Stimulated activated CD8-positive, alpha-beta memory T cell treated with anti-CD3 and anti-CD28 coated beads, Interleukin-2, amount 100 ng/mL, for 1 hour (primary cell): Measurements from ENCODE around the gene SMCO2.

Experiments used
- DNase-seq, 2 donors: peaks; one replicate each; pipeline ENCODE4 v3.0.0-alpha.2; 2020; ENCODE audit warnings: low read depth in 2 of 2

SMCO2 gene

DNA sequence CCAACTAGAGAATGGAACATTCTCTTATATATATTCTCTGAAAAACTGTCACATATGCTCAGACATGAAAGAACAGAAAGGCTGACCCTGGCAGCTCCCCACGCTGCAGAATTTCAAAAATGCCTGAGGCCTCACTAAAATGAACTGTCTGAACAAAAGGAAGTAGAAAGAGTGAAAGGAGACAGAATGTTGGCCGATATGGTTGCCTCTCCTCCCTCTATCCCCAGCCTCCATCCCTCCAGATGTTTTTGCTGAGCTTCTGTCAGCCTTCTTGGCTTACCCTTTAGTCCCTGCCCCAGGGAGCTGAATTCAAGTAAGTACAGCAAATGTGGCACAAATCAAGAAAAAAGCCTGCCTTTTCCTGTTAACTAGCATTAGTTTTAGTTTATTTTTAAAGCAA, 6.9 kb downstream of the SMCO2 start:
- DNase-seq = no peak

DNA sequence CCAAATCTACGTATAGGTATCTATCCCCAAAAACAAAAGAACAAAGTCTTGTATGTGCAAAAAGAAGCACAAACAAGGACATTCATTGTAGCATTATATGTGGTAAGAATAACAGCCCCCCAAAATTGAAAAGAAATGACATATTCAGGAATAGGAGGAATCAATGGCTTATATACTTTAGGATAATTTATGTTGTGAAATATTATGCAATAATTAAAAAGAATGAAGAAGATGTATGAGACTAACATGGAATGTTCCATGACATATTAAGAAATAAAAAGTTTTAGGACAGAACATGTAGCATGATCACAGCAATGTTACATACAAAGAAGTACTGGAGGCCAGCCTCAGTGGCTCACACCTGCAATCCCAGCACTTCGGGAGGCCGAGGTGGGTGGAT, 9.1 kb downstream of the SMCO2 start:
- DNase-seq = no peak

DNA sequence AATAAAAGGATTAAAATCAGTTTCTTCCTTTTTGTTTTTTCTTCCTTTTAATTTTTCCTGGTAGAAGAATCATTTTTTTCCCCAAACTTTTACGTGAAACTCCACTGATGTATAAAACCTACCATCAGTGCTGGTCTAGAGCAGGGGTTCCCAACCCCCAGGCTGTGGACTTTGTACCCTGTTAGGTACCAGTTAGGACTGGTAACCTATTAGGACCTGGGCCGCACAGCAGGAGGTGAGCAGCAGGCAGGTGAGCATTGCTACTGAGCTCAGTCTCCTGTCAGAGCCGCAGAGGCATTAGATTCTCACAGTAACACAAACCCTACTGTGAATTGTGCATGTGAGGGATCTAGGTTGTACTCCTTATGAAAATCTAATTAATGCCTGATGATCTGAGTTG, 10.1 kb downstream of the SMCO2 start:
- DNase-seq = no peak

DNA sequence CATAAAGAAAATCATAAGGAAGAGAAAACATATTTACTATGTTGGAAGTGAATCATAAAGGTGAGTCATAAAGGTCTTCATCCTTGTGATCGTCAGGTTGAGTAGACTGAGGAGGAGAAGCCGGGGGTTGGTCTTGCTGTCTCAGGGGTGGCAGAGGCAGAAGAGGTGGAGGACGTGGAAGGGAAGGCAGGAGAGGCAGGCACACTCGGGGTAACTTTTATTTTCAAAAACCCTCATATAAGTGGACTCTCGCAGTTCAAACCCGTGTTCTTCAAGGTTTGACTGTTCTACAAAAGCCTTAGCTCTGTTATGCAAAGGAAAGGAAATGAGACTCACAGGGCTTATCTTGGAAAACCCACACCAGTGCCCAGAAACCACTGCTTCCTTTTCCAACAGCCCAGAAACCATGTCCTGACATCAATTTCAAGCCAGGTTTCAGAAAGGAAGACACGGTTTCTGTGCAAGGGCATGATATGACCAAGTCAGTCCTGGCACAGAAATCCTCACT, 14.0 kb downstream of the SMCO2 start:
- no peak for DNase-seq

DNA sequence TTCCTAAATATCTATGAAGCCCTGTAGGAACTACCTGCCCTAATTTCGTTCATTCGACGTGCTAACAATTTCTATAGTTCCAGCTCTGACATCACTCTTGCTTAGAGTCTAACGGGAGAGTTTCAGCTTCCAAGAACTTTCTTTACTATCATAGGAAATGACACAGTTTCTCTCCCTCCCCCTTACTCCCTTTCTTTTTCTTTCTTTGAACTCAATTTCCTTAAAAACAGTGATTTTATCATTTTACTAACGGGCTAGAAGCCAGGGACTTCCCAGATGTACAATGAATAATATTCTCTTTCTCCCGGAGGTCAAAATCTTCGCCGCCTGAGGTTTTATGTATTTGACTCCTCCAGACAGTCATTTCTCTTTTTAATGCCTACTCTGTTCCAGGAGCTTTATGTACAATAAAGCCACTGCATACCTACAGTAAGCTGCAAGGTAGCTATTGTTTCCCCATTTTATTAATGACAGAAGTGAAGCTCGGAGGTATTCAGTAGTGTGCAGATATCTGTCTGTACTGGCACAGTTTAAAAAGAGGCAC, 15.7 kb downstream of the SMCO2 start:
- DNase-seq = no peak

DNA sequence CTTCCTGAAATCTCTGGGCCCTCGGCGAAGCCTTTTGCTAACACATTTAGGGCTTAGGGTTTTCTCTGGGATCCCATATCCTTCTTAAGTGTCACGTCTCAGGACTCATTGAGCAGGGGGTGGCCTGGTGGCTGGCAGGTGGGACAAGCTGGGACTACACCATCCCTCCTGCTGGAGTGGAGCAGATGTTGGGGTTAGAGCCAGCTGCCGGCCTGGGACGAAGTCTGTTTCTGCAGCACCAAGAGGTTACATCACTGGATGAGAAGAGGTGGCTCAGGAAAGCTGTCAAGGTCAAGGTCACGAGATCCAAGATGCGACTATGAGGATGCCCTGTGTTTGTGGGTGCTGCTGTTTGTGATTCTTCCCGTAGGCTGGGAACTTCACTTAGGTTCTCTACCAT, 16.3 kb downstream of the SMCO2 start:
- DNase-seq = no peak

DNA sequence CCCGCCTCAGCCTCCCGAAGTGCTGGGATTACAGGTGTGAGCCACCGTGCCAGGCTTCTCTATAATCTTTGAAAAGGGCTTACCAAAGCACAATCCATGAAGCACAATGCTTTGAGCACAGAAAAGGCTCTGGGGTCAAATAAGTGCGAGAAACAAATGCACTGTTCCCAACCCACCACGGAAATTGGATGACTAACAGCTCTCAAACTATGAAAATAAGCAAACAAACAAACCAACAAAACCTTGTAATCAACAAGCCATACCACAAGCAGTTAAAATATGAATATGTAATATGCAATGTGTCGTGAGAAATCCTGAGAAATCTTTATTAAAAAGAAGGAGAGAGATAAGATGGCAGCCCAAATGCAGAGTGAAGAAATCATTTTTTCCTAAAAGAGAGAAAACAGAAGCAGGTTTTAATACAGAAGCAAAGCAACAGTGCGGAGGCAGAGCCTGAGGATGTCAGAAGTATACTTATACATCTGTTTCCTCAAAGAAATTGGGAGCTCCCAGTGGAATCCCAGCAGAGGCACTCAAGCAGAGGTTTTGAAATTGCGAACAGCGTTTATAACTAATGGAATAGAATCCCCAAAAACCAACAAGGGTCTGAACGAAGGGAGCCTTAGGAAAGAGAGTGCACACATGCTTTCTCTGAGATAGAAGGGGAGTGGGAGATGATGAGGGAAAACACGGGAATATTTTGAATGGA, 17.1 kb downstream of the SMCO2 start:
- DNase-seq = no peak

DNA sequence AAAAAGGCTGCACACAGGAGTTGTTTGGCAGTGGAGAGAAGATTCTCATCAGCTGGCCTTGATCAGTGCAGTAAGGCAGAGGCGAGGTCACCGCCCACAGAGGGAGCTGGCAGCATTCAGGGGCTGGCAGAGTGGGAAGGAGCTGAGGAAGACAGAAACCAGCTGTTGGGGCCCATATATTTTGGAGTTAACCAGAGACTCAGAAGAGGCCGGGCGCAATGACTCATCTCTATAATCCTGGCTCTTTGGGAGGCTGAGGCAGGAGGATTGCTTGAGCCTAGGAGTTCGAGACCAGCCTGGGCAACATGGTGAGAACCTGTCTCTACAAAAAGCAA, 17.7 kb downstream of the SMCO2 start:
- DNase-seq = no peak

DNA sequence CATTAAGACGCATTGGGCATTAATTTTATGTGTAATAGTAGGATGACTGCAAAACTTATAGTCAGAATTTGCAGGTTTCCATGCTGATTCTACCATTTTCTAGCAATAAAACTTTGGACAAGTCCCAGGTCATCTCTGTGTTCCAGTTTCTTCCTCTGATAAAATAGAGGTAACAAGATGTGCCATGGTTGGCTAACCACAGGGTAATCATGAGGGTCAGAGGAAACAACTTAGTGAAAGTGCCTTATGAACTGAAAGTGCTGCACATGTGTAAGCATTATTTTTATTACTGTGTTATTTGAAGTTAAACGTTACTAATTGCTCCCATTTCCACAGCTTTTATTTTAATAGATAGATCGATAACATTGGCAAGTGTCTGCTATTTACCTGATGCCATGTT, 21.1 kb downstream of the SMCO2 start:
- no peak for DNase-seq

DNA sequence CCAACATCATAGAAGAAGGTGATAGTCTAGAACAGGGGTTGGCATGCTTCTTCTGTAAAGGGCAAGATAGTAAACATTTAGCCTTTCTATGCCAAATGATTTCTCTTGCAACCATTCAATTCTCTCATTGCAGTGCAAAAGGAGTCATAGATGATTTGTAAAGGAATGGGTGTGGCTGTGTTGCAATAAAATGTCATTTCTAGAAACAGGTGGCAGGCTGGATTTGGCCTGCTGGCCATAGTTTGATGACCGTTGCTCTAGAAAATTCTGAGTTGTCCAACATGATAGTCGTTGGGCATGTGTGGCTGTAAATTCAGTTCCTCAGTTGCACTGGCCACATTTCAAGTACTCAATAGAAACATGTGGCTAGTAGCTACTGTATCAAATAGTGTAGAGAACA, 21.7 kb downstream of the SMCO2 start:
- no peak for DNase-seq

DNA sequence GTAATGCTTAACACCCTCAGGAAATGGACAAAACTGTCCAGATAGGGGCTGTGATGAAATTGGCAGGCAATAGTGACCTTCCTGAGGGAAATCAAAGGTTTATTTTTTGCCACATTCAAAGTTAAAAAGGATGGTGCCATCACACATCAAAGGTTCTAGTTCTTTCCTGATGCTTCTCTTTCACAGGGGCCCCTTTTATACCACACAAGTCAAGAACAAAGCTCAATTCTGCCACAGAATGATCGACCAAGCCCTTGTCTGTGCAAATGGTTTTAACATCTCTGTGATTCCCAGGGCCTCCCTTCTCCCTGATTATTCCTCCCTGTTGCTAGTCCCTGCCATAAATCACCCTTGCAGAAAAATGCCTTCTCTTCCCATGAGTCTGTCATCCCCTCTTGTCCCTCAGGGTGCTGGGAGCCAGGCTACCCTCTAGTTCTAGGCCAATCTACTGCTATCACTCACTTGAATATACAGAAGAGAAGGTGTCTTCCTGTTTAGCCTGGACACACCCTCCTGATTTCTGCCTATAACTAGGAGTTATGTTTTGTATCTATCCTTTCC, 22.7 kb downstream of the SMCO2 start:
- no peak for DNase-seq

DNA sequence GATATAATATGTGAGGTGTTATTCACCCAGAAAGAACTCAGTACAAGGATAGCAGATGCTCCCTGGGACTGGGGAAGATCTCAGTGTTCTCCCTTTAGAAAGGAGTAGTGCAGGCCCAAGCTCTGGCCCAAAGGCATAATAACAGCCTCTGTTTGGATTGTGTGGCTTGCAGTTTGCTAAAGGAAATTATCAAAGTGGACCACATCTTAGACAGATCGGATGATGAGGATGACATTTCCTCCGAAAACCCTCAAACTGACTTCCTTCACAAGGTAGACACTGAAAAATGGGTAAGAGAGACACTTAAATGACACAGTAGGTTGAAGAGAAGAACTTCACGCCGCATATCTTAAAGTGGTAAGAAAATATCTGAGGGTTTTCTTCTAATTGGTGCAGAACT, 26.1 kb downstream of the SMCO2 start:
- DNase-seq = no peak

DNA sequence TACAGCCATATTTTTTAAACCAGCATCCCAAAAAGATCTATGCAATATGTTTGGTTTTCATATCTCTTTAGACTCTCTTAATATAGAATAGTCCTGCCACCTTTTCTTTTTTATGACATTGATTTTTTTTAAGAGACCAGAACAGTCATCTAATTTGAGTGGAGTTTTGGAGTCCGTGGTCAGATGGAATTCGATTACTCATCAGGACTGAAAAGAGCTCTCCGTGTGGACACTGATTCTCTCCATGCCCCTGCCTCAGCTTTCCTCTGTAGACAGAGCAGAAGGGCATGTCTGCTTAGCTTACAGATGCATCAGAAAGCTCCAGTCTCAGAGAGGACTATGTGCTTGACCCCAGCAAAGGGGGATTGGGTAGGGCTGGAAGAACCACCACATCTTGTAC, 27.8 kb downstream of the SMCO2 start:
- no peak for DNase-seq

DNA sequence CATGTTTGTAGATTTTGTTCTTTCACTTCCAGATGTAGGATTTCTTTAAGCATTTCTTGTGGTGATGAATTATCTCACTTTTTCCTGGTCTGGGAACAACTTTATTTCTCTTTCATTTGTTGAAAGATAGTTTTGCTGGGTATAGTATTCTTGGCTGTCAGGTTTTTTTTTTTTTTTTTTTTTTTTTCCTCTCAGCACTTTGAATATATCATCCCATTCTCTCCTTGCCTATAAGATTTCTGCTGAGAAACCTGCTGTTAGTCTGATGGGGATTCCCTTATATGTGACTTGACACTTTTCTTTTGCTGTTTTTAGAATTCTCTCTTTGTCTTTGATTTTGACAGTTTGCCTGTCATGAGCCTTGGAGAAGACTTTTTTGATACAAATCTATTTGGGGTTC, 30.5 kb downstream of the SMCO2 start:
- DNase-seq = no peak

DNA sequence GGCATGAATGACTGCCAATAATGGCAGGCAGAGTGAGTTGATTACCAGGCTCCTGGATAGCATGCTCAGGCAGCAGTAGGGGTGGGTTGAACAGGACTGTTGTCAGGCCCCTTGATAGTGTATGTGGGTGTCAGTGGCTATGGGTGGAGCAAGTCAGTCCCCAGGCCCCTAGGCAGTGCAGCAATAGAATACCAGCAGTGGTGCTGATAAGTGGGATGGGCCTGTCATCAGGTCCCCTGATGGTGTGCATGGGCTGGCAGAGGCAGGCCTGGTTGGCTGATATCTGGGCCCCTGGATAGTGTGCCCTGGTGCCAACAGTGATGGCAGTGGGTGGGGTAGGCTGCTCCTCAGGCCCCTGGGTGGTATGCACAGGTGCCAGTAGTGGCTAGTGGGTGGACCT, 32.4 kb downstream of the SMCO2 start:
- DNase-seq = no peak

DNA sequence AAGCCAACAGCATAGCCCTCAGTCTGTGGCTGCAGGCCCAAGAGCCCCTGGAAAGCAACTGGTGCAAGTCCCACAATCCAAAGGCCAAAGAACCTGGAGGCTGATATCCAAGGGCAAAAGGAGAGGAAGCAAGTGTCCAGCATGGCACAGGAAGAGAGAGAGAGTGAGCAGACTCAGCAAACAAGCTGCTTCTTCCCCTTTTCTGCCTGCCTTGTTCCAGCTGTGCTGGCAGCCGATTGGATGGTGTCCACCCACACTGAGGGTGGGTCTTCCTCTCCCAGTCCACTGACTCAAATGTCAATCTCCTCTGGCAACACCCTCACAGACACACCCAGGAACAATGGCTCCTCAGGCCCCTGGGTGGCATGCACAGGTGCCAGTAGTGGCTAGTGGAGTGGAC, 33.5 kb downstream of the SMCO2 start:
- no peak for DNase-seq

DNA sequence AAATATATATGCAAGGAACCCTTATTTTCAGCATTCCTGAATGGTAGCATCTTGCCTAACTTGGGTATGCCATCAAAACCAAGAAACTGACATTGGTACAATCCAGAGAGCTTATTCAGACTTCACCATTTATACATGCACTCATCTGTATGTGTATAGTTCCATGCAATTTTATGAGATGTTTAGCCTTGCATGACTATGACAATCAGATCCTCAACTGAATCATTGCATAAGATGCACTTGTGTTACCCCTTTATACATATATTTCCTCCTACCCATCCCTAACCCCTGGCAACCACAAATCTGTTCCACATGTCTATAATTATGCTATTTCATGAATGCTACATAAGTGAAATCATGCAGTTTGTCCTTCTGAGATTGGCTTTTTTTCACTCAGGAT, 40.4 kb downstream of the SMCO2 start:
- DNase-seq = no peak

DNA sequence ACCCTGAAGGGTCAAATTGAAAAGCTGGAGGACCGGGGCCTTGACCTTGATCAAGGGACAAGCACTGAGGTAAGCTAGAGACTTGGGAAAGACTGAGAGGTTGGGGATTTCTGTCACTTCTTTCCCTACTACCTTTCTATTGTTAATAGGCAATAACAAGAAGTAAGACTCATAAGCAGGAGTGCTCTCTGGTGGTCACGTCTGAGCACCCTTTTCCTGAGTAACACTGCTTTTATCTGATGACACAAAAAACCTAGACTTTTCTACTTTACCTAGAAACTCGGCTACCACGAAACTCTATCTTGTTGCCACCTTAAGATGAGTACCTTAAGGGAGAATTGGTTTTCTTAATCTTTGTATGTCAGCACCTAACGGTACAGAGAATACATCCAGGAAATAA, 41.9 kb downstream of the SMCO2 start:
- no peak for DNase-seq

DNA sequence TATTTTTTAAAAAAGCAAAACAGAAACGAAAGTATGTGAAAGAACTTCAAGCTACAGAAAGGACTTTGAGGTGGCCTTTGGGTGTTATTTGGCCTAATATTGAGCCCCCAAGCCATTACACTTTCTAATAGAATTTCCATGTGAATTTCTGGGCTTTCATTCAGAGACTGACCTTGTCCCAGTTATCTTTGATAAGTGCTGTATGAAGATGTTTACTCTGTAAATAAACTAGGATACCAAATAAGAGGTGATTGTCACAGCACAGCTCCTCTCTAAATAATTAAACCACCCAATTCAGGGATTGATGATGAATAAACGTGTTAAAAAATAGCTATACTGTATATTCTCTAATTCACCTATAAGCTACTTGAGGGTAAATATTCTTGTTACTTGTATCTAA, 44.7 kb downstream of the SMCO2 start:
- DNase-seq = no peak

DNA sequence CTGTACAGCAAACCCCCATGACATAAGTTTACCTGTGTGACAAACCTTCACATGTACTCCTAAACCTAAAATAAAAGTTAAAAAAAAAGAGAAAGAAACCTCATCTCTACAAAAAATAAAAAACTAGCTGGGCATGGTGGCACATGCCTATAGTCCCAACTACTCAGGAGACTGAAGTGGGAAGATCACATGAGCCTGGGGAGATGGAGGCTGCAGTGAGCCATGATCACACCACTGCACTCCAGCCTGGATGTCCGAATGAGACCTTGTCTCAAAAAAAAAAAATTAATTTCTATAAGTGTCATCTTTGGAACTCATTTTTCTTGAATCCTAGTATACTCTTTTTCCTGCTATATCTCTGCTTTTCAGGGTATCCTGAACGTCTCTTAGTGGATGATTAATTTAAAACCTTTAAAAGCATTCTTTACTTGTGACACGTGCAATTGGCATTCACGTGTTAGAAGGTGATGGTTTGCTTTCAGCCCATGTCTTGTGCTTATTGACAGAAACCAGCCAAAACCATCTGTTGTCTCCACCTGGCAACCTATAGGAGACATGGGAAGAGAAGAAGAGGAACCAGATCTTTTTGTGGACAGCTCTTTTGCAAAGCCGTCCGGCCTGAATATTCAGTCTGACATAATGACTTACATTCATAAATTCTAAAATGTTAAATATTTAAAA, 46.9 kb downstream of the SMCO2 start:
- no peak for DNase-seq

DNA sequence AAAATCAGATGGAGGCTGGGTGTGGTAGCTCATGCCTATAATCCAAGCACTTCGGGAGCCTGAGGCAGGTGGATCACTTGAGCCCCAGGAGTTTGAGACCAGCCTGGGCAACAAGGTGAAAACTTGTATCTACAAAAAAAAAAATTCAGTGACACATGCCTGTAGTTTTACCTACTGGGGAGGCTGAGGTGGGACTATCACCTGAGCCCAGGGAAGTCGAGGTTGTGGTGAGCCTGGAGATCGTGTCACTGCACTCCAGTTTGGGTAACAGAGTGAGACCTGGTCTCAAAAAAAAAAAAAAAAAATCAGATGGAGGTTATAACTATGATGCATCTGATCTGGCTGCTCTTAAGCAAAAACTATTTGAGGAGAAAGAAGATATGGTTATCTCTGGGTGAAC, 50.9 kb downstream of the SMCO2 start:
- DNase-seq = no peak

DNA sequence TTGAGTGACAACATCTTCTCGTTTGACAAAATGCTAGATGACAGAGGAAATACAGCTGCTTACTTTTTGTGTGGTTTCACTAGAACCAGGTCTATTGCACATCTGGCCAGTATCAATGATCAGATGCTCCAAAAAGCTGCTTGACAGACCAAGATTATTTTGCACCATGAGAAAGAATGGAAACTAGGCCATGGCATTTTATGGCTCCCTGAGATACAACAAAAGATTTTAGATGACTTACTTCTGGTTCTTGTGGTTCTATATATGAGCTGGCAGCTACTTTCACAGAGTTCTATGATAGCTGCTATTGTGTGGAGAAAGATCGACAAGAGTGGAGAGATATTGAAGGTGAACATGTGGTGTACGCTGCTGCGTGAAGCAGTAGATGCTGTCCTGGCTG, 51.6 kb downstream of the SMCO2 start:
- DNase-seq = no peak

DNA sequence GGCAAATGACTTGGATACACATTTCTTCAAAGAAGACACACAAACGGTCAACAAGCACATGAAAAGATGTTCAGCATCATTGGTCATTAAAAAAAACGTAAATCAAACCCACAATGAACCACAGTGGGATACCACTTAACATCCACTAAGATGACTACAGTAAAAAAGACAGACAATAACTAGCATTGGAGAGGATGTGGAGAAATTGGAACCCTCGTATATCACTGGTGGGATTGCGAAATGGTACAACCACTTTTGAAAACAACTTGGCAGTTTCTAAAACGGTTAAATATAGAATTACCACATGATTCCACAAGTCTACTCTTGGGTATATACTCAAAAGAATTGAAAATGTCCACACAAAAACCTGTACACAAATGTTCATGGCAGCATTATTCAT, 52.2 kb downstream of the SMCO2 start:
- DNase-seq = no peak
